GM12801 (cell line): ENCODE measurements around the gene ELMOD1.

Experiments used
- CTCF ChIP-seq: IDR thresholded peaks from one replicate; pipeline ENCODE4 v1.5.1; 2011; ENCODE audit warnings: control low read depth; ENCODE audit not compliant: insufficient read length; ENCODE audit errors: extremely low read depth

The ELMOD1 gene

GRCh38 chr11:107697291-107697690, 106.3 kb downstream of the ELMOD1 start:
- no peak for TF ChIP-seq CTCF

- TF ChIP-seq CTCF: no peak
These were observed 108.7 kb downstream of the ELMOD1 start for GRCh38 chr11:107699371-107700285.

- no peak for TF ChIP-seq CTCF
These were observed 111.2 kb downstream of the ELMOD1 start for GRCh38 chr11:107702109-107702660.

GRCh38 chr11:107702723-107703122, 111.8 kb downstream of the ELMOD1 start:
- TF ChIP-seq CTCF: no peak

GRCh38 chr11:107704451-107704850, 113.5 kb downstream of the ELMOD1 start:
- no peak for TF ChIP-seq CTCF

GRCh38 chr11:107705027-107705426, 114.1 kb downstream of the ELMOD1 start:
- TF ChIP-seq CTCF: no peak

- no peak for TF ChIP-seq CTCF
These were observed 115.6 kb downstream of the ELMOD1 start for GRCh38 chr11:107706531-107706930.
